Right kidney (tissue), 1 donor: ENCODE results near the gene PRELID3B.
"Not testable (repeated sequence)": the region's sequence is repeated elsewhere in the genome, so short reads cannot be mapped to it uniquely, and the experiment has no call there.

Source experiments
- DNase-seq: peaks from one replicate; pipeline ENCODE4 v3.0.0-alpha.2; 2016

PRELID3B gene

DNA sequence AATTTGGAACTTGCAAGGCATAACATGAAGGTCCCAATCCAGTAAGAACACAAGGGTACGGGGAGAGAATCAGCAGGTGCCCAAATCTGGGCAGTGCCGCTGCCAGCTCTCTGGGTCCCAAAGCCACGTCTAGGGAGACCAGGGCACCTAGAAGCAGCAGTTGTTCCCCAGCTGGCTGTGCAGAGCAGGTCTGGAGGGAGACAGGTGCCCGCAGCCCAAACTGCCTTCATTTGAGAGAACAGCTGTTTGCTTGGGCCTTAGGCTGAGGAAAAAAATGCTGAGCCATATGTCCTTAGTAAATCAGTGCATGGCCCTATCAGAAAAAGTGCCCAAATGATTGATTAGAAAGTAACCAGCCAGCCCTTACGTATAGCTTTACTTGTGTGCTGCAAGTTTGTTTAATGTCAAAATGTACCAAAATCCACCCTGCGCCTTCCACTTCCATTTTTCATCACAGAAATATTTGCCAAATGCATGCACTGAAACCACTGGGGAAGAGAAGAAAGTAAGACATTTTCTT is 9.1 kb upstream of the PRELID3B start:
- no peak for DNase-seq

- DNase-seq, result no peak
These were observed 7.9 kb upstream of the PRELID3B start for GRCh38 chr20:59050437-59050836.

- DNase-seq, result no peak
These were observed 6.1 kb upstream of the PRELID3B start for GRCh38 chr20:59048681-59049030.

DNA sequence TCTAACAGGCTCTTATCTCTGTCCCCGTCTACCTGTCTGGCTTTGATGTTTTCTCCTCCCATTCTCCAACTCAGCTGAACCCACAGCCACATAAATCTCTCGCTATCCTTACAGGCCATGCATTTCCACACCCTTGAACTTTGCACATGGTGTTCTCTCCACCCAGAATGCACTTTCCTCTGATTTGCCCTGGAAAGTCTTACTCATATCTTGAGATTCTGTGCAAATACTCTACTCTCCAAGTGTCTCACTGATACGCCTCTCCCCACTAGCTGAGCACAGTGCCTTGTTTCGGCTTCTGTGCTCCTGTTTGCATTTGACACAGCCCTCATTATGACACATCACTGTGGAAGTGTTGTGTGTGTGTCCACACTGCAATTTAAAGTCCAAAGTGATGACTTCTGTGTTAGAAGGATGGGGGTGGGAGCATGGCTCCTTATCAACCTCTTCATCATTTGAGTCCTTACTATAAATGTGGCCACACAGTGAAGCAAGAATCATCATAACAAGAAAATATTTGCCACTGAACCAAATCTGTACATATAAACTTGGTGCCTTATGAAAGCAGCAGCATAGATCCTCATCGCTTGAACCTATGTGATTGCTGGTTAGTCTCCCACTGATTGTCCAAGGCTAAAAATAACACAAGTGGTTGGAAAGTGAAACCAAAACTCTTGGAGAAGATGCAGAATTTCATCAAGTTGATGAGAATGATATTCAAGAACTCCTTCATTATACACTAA is 5.5 kb upstream of the PRELID3B start:
- DNase-seq, result no peak

GRCh38 chr20:59046862-59047261 is 4.3 kb upstream of the PRELID3B start:
- DNase-seq, result no peak

GRCh38 chr20:59044796-59045195 is 2.2 kb upstream of the PRELID3B start:
- no peak for DNase-seq

GRCh38 chr20:59044295-59044694 is 1.7 kb upstream of the PRELID3B start:
- DNase-seq, result no peak

- DNase-seq, result no peak
These were observed 1.1 kb upstream of the PRELID3B start for GRCh38 chr20:59043698-59044097.

- DNase-seq, result peak; percentile 90
These were observed 428 bp upstream of the PRELID3B start for GRCh38 chr20:59042796-59043631.

DNA sequence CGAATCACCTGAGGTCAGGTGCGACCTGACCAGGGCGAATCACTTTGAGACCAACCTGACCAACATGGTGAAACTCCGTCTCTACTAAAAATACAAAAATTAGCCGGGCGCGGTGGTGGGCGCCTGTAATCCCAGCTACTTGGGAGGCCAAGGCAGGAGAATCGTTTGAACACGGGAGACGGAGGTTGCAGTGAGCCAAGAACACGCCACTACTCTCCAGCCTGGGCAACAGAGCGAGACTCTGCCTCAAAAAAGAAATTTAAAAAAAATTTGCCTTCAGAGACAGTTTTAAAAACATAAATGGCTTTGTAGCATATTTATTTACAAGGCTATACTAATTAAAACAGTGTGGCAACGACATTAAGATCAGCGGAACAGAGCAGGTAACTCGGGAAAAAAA is 1.1 kb downstream of the PRELID3B start:
- not testable (repeated sequence) for DNase-seq

DNA sequence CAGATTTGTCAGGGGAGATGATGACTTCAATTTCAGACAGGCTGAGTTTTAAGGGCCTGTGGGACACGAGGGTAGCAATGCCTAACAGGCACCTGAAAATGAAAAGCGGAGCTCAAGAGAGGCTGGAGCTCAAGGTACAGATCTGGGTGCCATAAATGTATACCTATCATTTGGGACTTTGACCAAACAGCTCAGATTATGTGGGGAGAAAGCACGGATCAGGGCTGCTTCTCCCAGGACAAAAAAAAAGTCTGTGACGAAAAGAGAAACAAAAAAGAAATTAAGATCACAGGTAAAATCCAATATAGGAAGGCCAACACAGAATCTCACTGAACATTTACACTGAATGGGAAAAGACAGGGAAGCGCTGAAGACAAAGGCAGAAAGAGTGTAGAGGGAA is 1.9 kb downstream of the PRELID3B start:
- no peak for DNase-seq

GRCh38 chr20:59039233-59039632 is 3.4 kb downstream of the PRELID3B start:
- no peak for DNase-seq

DNA sequence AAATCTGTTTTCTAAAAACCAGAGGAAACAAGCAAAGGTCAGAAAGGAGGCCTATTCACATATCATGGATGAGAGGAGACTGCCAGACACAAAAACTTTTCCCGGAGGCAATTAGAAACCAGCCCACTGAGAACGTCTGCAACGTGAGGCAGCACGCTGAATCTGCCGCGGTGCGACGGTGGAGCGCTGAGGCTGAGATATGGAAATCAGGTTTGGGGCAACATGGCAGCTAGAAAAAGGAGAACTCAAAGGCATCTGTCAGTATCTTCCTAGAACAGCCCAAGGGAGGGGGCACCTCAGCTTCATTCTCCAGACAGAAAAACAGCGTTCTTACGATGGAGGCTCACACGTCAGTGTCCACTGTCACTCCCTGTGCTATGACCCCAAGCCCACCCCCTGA is 5.2 kb downstream of the PRELID3B start:
- no peak for DNase-seq

GRCh38 chr20:59035381-59035780 is 7.2 kb downstream of the PRELID3B start:
- DNase-seq, result no peak

DNA sequence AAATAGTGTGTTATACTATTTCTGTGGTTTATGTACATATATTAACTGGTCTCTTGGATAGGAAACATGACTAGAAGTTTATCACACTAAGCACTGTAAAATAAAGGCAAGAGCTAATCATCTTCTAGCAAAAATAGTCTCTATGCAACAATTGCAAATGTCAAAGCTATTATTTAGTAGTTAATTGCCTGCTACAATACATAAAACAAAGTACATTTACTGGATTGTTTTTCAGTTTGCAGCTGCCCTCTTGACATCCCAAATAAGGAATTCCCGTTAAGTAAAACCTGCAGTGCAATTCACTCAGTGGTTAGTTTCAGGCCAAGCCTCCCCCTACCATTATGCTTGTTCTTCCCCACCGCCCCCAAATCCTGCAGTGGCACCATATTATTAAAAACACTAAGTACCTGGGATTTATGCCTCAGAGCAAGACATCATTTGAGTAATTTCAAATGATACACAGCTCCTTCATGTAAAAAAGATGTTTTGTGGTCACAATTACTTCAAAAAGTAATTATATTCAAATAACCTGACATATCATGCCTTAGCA is 8.9 kb downstream of the PRELID3B start:
- DNase-seq, result no peak

GRCh38 chr20:59033093-59033492 is 9.5 kb downstream of the PRELID3B start:
- DNase-seq, result no peak

GRCh38 chr20:59032713-59033059 is 9.9 kb downstream of the PRELID3B start:
- no peak for DNase-seq

GRCh38 chr20:59032023-59032712 is 10.4 kb downstream of the PRELID3B start, which contains the start of gene ATP5F1E:
ATP5F1E (minus strand) TSS chr20:59032335; CDS start chr20:59032251, 84 bp downstream.
- peak; percentile 94 for DNase-seq

- DNase-seq, result no peak
These were observed 11.0 kb downstream of the PRELID3B start for GRCh38 chr20:59031564-59032022.

DNA sequence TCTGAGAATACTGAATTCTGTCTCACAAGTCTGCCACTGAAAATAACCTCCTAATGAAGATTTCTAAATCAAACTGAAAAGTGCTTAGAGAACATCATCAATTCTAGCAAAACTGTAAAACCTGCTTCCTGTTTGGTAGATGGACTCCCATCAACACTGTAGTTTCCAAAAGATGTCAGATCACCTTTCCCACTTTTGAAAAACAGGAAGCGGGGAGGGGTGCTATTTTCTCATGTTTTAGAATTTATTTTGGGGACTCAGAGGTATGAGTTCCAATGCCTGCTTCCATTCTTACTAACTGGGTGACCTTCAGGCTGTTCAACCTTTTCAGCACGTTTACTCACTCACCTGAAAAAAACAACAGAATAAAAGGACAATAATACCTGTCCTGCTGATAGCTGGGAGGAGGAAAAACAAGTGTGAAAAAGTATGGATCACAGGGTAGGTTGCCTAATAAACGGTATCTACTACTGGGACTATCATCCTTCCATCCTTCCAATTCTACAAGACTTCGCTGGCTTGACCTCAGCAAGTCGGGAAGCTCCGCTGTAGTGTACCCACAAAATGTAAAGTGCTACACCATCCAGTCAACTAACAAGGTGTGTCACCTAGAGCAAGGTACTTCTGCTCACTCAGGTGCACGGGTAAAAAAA is 11.5 kb downstream of the PRELID3B start:
- no peak for DNase-seq

DNA sequence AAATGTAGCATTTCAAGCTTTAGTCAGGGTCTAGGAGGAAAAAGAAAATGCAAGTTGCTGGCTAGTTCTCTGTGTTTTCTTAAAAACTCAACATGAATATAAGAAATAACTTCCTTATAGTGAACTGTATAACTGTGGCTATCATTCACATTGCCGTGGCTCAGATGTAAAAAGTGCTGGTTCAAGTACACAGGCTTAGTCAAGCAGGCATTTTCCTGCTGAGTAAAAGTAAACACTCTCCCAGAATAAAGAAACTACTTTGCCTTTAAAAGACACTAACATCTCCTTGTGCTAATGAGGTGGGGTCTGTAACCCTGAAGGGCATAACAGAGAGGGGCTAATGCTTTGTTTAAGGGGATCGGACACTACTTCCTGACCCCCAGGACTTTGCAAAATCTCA is 13.8 kb downstream of the PRELID3B start:
- DNase-seq, result no peak

- no peak for DNase-seq
These were observed 14.8 kb downstream of the PRELID3B start for GRCh38 chr20:59027741-59028320.
